ENCODE data around the gene B4GALT6. TPM values are rescaled to one million over a fixed set of nuclear protein-coding genes. Genes with fewer than 3 reads are reported as not detected.

B4GALT6 gene
- total RNA-seq, 2 donors from 2014 or later = 0.95 to 3.0 TPM

- DNase-seq (ENCODE audit: low spot score) (no peak), ATAC-seq (ENCODE audit: insufficient number of reproducible peaks, low FRiP score, low read depth) (no peak)
- no peaks in the 10 kb centered on the region for H3K4me1 ChIP-seq (ENCODE audit: control insufficient read depth in 1 of 2, low read depth in 2 of 2)
- no peak overlapping the region for H3K4me3 ChIP-seq
- no peaks in the 10 kb centered on the region for H3K27me3 ChIP-seq (replicated peaks; ENCODE audit: insufficient read depth)
- no peak for TF ChIP-seq CTCF (IDR thresholded peaks at IDR 0.05)
- H3K27ac ChIP-seq = no peak overlapping the region
- no peaks in the 10 kb centered on the region for H3K9me3 ChIP-seq
- no peaks in the 10 kb centered on the region for H3K36me3 ChIP-seq
These were observed 39.0 kb downstream of the B4GALT6 start for GRCh38 chr18:31645411-31645810.

GRCh38 chr18:31643003-31643402 is 41.4 kb downstream of the B4GALT6 start:
- ATAC-seq (ENCODE audit: insufficient number of reproducible peaks, low FRiP score, low read depth) (no peak), DNase-seq (ENCODE audit: low spot score) (no peak)
- Histone ChIP-seq H3K36me3 (no peaks in the 10 kb centered on the region), H3K4me3 (no peak overlapping the region), H3K4me1 (ENCODE audit: control insufficient read depth in 1 of 2, low read depth in 2 of 2) (no peaks in the 10 kb centered on the region), H3K9me3 (no peaks in the 10 kb centered on the region), H3K27ac (no peak overlapping the region), H3K27me3 (replicated peaks; ENCODE audit: insufficient read depth) (no peaks in the 10 kb centered on the region)
- no peak for TF ChIP-seq CTCF (IDR thresholded peaks at IDR 0.05)

GRCh38 chr18:31637445-31637844 is 46.9 kb downstream of the B4GALT6 start:
- ATAC-seq (ENCODE audit: insufficient number of reproducible peaks, low FRiP score, low read depth) = no peak
- Histone ChIP-seq H3K27ac (no peak overlapping the region), H3K36me3 (no peaks in the 10 kb centered on the region), H3K9me3 (no peaks in the 10 kb centered on the region), H3K27me3 (replicated peaks; ENCODE audit: insufficient read depth) (no peaks in the 10 kb centered on the region), H3K4me1 (ENCODE audit: control insufficient read depth in 1 of 2, low read depth in 2 of 2) (no peaks in the 10 kb centered on the region), H3K4me3 (no peak overlapping the region)
- no peak for DNase-seq (ENCODE audit: low spot score)
- no peak for TF ChIP-seq CTCF (IDR thresholded peaks at IDR 0.05)

GRCh38 chr18:31636387-31636786 is 48.0 kb downstream of the B4GALT6 start:
- H3K36me3 ChIP-seq = no peaks in the 10 kb centered on the region
- H3K9me3 ChIP-seq = no peaks in the 10 kb centered on the region
- ATAC-seq (ENCODE audit: insufficient number of reproducible peaks, low FRiP score, low read depth) = no peak
- H3K27me3 ChIP-seq (replicated peaks; ENCODE audit: insufficient read depth) = no peaks in the 10 kb centered on the region
- TF ChIP-seq CTCF (IDR thresholded peaks at IDR 0.05) = no peak
- DNase-seq (ENCODE audit: low spot score) = no peak
- H3K4me3 ChIP-seq = no peak overlapping the region
- no peaks in the 10 kb centered on the region for H3K4me1 ChIP-seq (ENCODE audit: control insufficient read depth in 1 of 2, low read depth in 2 of 2)
- H3K27ac ChIP-seq = no peak overlapping the region

GRCh38 chr18:31634331-31634713 is 50.1 kb downstream of the B4GALT6 start:
- Histone ChIP-seq H3K4me1 (ENCODE audit: control insufficient read depth in 1 of 2, low read depth in 2 of 2) (no peaks in the 10 kb centered on the region), H3K9me3 (no peaks in the 10 kb centered on the region), H3K27me3 (replicated peaks; ENCODE audit: insufficient read depth) (no peaks in the 10 kb centered on the region), H3K27ac (no peak overlapping the region), H3K4me3 (no peak overlapping the region), H3K36me3 (no peaks in the 10 kb centered on the region)
- ATAC-seq (ENCODE audit: insufficient number of reproducible peaks, low FRiP score, low read depth) (no peak), DNase-seq (ENCODE audit: low spot score) (no peak)
- TF ChIP-seq CTCF (IDR thresholded peaks at IDR 0.05) = no peak
